HS-27A (cell line): Measurements from ENCODE around the gene COQ8B.

Experiments used
- DNase-seq: peaks from one replicate; pipeline ENCODE4 v3.0.0-alpha.2; 2012; ENCODE audit warnings: low read depth, missing footprints

COQ8B gene

DNA sequence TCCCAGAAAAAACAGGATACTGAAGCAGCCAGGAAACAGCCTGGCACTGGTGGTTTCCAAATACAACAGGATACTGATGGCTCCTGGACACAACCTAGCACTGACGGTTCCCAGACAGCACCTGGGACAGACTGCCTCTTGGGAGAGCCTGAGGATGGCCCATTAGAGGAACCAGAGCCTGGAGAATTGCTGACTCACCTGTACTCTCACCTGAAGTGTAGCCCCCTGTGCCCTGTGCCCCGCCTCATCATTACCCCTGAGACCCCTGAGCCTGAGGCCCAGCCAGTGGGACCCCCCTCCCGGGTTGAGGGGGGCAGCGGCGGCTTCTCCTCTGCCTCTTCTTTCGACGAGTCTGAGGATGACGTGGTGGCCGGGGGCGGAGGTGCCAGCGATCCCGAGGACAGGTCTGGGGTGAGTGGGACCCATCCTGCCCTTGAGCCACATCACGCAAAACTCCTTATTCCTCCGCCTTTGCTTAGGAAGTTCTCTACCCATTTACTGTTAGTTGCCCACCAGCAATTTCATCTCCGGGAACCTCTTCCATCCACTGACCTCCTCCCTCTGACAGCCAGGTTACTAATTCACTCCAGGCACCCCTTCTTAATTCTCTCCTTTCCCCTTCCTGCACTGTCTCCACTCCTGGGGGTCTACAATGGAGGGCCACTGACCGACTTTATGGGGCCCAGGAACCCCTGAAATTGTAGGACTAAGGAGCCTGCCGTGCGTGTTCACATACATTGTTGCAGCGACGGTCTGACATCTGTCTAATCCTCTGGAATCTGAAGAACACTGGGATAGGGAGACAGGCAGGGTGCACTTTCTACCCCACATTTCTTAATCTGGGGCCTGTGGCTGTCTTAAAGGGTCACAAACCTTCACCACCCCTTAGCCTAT, 1.4 kb upstream of the COQ8B start:
- DNase-seq: no peak

DNA sequence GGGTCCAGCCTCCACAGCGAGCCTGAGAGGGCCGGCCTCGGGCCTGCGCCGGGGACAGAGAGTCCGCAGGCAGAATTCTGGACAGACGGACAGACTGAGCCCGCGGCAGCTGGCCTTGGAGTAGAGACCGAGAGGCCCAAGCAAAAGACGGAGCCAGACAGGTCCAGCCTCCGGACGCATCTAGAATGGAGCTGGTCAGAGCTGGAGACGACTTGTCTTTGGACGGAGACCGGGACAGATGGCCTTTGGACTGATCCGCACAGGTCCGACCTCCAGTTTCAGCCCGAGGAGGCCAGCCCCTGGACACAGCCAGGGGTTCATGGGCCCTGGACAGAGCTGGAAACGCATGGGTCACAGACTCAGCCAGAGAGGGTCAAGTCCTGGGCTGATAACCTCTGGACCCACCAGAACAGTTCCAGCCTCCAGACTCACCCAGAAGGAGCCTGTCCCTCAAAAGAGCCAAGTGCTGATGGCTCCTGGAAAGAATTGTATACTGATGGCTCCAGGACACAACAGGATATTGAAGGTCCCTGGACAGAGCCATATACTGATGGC, 716 bp upstream of the COQ8B start:
- DNase-seq: peak; percentile 33

DNA sequence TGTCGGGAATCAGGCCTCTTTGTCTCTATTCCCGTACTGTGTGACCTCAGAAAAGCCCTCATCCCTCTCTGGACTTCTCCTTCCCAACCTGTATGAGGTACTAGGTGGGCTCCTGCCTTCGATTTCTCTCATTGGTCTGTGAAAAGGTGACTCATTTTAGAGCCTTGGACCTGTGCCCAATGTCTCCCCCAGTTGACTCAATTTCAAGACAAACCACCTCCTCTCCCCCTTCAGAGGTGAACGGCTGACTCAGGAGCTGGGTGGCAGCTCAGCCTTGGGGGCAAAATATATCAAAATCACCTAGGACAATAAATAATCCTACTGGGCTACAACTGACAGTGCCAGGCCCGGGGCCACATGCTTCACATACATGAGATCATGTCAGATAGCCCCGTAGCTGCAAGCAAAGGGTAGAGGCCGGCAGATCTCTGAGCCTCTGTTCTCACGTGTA, 630 bp downstream of the COQ8B start:
- peak; percentile 99 for DNase-seq

DNA sequence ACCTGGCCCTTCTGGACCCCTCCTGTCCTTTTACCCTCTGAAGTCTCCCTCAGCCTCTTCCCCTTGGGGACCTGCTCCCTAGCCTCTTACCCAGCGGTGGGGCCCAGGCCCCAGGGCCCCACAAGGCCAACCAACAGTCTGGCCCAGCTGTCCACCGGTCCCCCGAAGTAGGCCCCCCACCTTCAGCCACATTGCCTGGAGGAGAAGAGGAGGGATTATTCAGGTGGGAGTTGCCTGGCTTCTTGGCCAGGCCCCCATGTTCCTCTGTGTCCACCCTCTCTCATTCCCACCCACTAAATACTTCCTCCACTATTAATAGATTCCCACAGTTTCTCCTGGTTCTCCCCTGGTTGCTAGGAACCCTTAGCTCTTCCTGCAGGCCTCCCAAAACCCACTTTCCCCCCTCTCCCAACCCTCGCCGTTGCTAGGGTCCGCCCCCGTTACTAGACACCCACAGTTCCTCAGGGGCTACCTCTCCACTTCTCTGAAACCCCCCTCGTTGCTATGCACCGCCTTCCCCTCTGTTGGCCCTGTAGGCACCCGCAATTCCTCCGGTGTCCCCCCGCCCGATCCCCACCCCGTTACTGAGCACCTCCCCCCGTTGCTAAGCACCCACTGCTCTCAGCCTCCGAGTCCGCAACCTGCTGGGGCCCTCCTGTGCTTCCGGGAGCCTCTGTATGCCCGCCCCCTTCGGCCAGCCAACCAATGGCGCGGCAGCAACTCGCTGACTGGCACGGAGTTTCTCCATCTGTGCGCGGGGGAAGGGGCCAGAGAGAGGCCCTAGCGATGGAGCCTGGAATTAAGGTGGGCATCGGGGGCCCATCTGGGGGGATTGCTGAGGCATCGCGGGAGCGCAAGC, 2.0 kb downstream of the COQ8B start:
- DNase-seq: peak; percentile 95

DNA sequence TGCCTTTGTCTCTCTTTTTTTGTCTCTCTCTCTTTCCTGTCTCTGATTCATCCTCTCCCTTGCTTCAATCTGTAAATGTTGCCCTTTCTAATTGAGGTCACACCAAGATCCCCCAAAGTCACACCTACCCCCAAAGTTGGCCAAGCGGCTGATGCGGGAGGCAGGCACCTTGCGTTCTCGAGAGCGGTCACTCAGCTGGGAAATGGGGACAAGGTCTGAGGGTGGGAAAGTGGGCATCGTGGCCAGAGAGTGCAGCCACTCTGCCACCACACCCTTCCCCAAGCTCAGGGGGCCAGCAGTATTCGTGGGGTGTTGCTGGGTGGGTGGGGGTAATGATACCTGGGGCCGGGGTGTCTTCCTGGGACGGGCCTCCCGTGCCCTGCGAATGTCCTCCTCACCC, 2.7 kb downstream of the COQ8B start:
- DNase-seq: no peak

DNA sequence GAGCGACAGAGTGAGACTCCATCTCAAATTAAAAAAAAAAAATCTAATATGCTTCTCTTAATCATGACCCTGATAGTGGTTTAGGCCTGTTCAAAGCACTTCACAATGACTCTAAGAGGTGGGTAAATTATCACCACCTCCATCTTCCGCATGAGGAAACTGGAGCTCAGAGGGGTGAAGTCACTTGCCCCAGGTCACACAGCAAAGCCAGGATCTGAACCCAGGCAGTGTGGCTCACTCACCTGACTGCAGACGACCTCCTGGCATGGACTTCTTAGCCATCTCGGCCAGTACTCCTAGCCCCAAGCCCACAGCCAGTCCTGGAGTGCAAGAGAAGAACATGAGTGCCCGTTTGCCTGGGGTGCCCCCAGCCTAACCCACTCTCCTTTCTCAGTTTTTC, 6.9 kb downstream of the COQ8B start:
- no peak for DNase-seq

DNA sequence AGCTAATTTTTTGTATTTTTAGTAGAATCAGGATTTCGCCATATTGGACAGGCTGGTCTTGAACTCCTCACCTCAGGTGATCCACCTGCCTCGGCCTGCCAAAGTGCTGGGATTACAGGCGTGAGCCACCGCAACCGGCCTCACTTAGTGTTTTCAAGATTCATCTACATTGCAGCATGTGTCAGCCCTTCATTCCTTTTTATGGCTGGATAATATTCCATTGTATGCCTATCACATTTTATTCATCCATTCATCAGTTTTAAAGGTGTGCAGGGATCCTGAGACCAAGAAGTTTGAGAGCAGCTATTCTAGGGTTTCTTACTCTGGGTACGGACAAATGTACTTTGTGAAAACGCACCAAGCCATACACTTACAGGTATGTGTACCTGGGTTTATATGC, 9.1 kb downstream of the COQ8B start:
- no peak for DNase-seq

DNA sequence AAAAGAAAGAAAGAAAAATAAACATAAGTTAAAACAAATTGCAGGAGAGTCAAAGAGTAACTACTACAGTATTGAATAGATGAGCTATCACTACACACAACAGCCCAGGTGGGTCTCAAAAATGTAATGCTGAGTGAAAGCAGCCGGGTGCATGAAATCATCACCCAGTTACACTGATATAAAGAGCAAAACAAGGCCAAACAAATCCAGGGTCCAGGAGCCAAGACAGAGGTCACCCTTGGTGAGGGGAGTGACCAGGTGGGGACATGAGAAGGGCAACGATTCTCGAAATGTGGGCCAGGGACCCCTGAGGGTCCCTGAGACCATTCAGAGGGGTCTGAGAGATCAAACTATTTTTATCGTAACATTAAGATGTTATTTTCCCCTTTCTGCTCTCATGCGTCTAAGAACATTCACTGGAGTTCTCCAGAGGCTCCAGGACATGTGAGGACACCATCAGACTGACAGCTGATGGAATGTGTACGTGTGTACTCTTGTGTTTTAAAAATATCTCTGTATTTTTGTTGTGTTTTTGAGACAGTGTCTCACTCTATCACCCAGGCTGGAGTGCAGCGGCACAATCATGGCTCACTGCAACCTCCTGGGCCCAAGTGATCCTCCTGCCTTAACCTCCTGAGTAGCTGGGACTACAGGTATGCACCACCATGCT, 10.6 kb downstream of the COQ8B start:
- DNase-seq: no peak

DNA sequence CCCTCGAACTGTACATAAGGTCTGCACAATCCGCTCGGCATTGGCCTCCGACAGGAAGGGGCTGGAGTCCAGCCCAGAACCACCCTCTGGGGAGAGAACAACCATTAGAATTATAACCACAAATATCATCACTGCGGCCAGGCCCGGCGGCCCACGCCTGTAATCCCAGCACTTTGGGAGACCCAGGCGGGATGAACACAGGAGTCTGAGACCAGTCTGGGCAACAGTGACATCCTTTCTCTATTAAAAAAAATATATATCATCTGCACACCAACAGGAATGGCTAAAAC, 11.4 kb downstream of the COQ8B start:
- no peak for DNase-seq

DNA sequence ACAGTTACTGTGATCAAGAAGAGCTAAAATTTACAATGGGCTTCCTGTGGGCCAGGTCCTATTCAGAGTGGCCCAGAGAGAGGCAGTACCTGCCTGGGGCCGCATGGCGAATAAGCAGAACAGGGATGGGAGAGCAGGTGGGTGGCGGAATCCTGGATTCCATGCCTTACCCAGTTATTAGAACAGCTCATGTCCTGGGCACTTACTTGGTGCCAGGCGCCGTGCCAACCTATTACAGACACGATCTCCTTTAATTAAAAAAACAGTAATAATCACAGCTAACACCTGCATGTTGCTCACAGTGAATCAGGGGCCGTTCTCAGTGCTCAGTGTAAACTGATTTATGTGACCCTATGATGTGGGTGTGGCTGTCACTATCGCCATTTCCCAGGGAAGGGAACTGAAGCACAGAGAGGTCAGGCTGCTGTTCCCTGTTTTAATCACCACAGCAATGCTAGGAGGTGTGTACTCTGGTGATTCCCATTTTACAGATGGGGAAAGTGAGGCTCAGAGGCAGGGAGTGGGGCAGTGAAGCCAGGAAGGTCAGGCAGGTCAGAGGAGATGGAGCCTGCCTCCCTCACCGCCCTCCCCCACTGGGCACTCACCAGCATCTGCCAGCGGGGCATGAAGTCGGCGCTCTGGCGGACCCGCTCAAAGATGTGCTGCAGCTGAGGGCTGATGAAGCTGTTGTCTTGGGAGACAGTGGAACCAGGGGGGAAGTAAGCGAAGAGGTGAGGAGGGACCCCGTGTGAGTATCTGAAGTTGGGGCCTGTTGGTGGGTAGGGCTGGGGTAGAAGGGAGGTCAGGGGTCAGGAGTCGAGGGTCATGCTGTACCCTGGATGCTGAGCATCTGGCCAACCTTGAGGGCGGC, 12.0 kb downstream of the COQ8B start:
- no peak for DNase-seq

DNA sequence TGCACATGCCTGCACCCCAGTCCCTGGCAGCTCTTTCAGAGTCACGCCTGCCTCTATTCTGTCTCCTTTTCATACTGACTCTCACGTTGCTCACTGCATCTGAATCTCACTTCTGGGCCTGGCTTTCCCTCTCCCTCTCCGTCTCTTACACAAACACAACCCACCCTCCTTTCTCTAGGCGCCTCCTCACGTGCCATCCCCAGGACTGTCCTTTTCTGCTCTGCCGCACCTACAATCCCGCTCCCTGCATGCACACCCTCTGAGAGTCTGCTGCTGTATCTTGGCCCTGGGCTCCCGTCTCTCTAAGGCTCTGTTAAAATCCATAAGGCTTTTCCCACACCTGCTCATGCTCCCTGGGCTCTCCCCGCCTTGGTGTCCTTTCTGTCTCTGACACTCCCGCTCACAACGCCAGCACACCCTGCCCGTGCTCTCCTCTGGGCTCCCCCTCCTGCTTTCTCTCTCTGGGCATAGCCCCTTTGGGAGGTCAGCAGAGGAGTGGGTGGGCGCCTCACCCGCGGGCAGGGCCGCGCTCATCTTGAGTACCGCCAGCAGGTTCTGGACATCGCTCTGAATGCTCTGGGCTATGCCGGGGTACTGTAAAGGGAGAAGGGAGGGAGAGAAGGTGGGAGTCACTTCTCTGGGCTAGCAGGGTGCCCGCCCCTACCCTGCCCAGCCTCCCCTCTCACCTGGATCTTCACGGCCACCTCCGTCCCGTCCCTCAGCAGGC, 13.5 kb downstream of the COQ8B start:
- DNase-seq: no peak

DNA sequence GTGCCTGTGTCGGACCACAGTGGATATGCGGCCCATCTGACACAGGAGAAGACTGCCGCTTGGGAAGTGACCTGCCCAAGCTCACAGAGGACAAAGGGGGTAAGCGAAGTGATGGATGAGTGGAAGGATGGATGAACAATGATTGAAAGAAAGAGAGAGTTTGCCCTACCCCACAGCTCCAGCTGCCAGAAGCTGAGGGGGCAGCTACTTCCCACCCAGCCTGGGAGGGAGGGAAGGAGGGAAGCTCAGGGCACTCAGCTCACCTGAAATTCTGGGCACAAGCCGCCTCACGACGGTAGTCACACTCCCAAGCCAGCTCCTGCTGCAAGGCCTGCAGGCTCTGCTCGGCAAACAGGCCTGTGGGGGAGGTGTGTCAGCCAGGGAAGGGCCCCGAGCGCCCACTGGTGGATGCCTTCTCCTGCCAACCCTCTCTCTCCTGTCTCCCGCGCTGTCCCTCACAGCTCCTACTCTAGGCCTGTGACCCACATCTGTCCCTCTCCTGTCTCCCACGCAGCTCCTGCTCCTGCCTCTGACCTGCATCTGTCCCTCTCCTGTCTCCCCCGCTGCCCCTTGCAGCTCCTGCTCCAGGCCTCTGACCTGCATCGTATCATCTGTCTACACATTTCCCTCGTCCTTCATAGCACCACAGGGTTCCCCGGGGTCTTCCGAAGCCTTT, 14.2 kb downstream of the COQ8B start:
- no peak for DNase-seq

DNA sequence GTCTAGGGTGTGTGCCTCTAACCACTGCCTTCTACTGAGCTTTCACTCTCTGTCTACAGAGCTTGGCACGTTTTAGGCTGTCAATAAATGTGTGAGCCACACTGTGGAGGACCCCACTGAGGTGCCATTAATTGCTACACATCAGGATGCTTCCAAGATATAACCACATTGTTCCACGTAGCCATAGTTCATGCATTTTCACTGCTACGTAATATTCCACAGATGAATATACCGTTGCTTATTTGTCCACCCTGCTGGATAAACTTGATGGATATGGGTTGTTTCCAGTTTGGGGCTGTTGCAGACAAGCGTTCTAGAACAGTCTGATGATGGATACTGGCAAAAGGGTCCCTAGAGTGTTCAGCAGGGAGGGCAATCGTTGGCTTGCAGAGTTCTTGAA, 14.9 kb downstream of the COQ8B start:
- no peak for DNase-seq

DNA sequence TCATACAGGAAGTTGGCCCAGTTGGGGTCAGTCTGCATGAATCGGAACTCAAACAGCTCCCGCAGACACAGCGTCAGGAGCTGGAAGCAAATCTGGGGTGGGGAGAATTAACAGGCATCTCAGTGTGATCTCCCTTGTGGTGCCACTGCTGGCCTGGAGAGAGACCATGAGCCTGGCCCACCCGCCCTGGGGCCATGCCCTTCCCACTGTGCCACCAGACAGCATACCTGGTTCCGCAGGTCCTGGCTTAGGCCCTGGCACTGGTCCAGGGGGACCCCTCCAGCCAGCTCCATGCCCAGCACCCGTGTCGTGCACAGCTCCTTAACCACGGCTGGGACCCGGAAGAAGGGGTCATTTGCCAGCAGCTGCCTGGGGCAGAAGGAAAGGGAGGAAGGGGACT, 16.6 kb downstream of the COQ8B start:
- DNase-seq: no peak

DNA sequence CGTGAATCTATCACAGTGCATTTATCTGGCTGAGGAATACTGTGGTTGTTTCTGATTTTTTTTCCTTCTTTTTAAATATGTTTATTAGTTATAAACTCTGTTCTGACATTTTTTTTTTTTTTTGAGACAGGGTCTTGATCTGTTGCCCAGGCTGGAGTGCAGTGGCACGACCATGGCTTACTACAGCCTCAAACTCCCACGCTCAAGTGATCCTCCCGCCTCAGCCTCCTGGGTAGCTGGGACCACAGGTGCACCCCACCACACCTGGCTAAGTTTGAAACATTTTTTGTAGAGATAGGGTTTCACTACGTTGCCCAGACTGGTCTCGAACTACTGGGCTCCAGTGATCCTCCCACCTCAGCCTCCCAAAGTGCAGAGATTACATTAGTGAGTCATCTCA, 19.7 kb downstream of the COQ8B start:
- DNase-seq: no peak

DNA sequence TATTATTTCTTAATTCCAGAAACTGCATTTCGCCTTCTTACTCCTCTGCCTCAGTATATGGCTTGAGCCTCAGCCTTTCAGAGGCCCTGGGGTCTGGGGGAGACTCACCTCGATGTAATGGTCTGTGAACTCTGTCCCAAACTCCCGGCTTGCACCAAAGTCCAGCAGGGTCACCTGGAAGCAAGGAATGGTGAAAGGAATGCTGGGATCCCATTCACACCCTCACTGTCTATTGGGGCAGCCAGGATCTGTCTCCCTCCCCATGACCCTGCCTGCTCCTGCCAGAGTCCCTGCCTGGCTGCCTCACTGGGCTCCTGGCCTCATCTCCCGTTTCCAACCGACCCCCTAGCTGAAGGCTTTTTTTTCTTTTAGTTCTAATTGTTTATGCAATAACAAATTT, 20.8 kb downstream of the COQ8B start:
- DNase-seq: no peak

DNA sequence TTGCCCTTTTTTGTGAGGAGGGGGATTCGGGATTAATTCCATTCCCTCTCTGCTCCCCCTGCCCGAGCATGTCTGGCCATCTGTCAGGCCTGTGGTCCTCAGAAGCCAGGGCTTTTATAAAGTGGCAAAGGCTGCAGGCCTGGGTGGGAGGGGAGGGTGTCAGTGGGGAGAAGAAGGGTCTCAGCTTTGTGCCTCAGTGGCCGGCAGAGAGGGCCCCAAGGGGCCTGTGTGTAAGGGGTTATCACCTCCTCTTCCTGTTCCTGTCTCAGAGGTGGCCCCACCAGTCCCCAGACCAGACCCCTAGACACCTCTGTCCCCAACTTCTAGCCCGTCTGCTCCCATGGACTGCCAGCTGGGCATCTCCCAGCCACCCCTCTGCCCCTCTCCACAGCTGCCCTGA, 22.8 kb downstream of the COQ8B start:
- no peak for DNase-seq

DNA sequence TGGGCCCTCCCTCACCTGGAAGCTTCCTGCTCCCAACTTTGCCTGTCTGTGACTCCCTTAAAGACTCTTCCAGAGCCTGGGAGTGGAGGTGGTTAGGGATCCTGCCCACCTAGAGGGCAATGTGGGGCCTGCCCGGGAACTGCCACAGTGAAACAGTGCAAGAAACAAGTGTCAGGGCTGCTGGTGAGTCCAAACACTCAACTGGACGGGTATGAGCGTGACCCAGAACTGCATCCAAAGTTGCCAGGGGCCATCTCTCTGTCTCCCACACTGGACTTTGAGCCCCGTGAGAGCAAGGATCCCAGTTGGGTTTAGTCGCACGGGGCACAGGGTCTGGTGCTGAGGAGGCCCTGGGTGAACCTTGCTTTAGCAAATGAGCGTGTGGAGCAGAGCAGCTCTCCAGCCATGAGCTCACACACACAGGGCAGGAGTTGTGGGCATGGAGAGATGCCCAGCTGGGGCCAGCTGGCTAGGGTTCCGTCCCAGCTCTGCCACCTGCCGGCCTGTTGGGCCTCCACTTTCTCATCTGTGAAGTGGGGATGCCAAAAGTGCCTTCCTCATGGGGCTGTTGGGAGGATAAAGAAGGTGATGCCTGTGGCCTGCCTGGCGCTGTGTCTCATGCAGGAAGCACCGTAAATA, 23.4 kb downstream of the COQ8B start:
- no peak for DNase-seq

DNA sequence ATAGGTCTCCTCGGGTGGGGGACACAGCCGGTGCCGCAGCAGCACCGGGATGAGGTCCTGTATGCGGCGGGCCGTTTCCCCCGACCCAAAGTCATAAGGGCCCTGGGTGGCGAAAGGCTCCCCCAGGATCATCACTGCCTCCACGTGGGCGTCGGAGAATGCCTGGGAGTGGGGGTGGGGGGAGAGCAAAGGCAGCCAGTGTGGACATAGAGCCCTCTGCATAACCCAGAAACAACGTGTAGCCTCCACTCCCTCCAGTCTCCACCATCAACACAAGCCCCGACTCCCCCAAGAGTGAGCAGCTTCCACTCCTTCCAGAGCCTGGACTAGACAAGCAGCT, 24.5 kb downstream of the COQ8B start:
- DNase-seq: no peak
